Activated CD8-positive, alpha-beta memory T cell treated with anti-CD3 and anti-CD28 coated beads, Interleukin-2, amount 50 U/mL, for 24 hours (primary cell): ENCODE data around the gene ZBTB7B.
A peak's percentile ranks its signal among the peaks of the same experiment; 100 is the strongest.

Experiments used
- DNase-seq: peaks from one replicate; pipeline ENCODE4 v3.0.0-alpha.2; 2020; ENCODE audit errors: extremely low read depth

The ZBTB7B gene

DNA sequence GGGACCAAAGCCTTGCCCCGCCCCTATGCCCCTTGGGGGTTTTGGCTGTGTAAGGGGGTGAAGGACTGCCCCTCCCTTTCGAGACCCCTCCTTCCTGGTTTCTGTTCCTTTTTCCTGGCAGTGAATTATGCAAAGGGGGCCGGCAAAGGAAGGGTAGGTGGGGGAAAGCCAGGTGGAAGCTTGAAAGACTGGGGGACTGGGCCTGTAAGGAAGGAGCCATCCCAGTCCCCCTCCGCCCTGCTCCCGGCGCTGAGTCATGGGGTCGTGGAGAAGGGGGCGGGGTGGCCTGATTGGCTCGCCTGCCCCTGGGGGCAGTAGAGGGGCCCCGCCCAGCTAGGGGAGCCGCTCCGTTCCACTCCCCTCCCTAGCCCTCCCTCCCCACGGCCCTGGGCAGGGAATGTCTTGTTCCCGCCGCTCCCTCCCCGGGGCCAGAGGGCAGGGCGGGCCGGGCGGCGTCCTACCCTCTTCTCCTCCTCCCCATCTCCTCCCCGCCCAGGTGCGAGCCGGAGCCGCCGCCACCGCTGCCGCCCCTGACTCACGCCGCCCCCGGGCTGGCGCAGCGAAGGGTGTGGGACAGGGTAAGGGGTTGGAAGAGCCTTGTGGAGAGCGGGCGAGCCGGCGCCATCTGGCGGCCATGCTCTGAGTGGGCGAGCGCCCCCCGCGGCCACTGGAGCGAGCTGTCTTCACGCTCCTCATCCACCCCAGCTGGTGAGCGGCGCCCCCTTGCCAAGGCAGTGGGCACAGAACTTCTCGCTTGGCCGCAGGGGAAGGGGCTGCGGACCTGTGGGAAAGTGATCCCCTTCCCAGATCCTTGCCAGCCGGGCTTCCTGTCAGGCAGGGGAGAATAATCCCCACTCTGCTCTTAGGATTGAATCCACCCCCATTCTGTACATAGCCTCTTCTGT lies 14.7 kb downstream of the ZBTB7B start:
- DNase-seq = peak; percentile 61

- no peak for DNase-seq
These were observed 15.3 kb downstream of the ZBTB7B start for GRCh38 chr1:155017946-155018316.

DNA sequence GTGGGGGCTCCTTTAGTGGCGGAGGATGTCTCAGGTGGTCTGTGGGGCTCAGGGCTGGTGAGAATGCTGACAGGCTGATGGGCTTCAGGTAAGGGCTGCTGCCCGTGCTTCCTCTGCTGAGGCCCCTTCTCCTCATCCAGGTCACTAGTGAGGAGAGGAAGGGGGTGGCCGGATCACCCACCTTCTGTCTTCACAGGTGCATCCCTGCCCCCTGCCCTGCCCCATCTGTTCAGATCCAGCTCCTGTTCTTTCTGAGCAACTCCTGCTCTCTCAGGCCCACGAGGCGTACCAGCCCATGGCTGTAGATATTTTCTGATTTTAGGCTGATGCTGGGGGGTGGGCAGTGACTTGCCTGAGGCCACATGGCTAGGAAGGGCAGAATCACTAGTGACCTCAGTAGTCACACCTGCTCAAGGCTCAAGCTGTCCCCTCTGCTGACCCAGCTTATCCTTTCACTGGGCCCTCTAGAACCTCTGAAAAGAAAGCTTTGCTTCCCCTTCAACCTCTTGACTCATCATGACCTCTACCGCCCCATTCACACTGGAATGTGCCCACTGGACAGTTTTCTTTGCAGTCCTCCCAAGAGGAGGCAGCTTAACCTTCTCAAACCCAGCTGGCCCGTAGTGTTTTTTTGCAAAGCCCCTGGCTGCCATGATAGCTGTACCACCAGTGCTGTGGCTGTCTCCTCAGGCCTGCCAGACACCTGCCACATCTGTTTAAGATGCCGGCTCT lies 16.2 kb downstream of the ZBTB7B start:
- DNase-seq = no peak

DNA sequence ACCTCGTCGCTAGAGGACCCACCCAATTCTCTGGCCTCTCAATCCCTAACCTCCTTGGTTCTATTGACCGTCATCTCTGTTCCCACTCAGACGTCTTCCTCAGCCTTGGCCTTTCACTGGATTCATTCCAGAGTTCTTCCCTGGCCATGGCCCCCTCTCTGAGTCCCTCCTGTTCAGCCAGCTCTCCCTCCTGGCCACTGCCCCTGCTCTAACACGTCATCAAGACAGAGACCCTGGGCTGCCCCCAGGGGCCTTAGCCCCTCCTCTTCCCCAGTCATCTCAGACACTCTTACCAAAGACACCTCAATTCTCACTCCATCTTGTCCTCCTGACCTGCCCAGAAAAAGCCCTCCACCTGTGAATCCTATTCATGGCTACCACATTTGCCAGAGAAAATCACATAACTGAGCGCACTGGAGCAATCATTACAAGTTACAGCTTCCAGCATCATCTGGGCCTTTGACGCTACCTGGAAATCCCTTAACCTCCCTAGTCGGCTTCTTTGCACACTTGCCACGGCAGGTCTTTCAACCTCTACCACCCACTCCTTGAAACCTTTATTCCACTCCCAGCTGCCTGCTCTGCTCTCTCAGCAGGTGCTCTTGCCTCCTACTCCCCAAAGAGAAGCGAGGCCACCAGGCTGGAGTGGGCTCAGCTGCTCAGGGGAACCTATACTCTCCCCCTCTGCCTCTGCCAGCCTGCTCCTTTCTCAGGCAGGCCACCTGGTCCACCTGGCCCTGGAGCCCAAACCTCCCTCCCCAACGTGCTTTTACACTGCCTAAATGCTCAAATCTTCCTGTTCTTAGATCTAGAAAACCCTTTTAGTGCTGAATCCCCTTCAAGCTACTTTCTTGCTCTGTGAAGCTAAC lies 17.0 kb downstream of the ZBTB7B start:
- no peak for DNase-seq

- no peak for DNase-seq
These were observed 19.7 kb downstream of the ZBTB7B start for GRCh38 chr1:155022136-155022926.

DNA sequence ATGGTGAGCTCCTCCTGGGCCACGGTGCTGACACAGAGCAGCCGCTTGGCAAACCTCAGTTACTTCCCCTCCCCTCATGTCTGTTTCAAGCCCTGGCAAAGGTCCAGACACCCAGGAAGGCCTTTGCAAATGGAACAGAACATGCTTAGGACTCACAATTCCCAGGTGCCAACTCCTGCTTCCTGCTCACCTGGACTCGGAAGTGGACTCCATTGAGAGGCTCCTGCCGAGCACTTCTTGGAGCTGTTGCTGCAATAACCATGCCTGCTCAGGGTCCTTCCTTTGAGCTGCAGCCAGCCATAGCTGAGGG lies 20.3 kb downstream of the ZBTB7B start:
- no peak for DNase-seq

DNA sequence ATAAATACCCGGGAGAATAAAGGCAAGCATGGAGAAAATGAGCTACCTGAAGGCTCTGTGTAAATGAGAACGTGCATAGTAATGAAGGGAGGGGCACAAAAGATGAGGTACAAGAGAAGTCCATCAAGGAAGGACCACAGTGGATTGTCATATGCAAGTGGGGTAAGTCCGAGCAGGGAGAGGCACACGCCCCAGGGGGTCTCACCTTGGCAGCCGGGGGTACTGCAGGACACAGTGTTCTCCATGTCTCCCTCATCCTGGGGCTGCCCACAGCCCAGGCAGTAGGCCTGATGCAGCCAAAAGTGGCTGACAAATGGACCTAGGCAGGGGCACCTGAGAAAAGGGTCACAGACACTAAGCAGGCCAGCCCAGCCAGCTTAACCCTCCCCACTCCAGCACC lies 21.0 kb downstream of the ZBTB7B start:
- DNase-seq = no peak

- DNase-seq = no peak
These were observed 21.7 kb downstream of the ZBTB7B start for GRCh38 chr1:155024315-155024714.

GRCh38 chr1:155026154-155026553 lies 23.6 kb downstream of the ZBTB7B start:
- DNase-seq = no peak

- DNase-seq = no peak
These were observed 24.0 kb downstream of the ZBTB7B start for GRCh38 chr1:155026588-155026987.

GRCh38 chr1:155029513-155030242 lies 27.1 kb downstream of the ZBTB7B start:
- DNase-seq = no peak

GRCh38 chr1:155030243-155030795 lies 27.7 kb downstream of the ZBTB7B start:
- DNase-seq = no peak

GRCh38 chr1:155030899-155031298 lies 28.3 kb downstream of the ZBTB7B start:
- DNase-seq = no peak

DNA sequence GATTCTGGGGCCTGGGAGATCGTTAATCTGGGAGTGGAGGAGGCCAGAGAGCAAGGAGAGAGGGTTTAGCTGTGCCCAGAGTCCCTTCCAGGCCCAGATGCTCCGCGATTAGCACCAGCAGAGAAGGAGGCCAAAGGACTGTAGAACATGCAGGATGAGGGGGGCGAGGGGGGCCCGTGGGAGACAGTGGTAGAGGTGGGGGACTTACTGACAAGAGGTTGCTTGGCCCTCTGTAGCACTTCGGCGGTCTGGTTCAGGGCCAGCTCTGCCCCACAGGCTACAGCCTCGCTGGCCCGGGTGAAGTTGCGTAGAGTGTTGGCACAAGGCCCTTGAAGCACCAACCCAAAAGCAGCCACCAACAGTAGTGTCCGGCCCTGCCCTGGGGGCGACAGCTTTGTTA lies 30.3 kb downstream of the ZBTB7B start:
- no peak for DNase-seq

- DNase-seq = no peak
These were observed 30.9 kb downstream of the ZBTB7B start, which contains the start of the genes DCST1 and DCST2 for GRCh38 chr1:155033524-155033923. Gene DCST1, plus strand, starts transcription at chr1:155033824. Its CDS starts 213 bp downstream, at chr1:155034037. Gene DCST2, minus strand, starts transcription at chr1:155033781. Its CDS starts 80 bp downstream, at chr1:155033701.

GRCh38 chr1:155034318-155035208 lies 32.0 kb downstream of the ZBTB7B start:
- no peak for DNase-seq

DNA sequence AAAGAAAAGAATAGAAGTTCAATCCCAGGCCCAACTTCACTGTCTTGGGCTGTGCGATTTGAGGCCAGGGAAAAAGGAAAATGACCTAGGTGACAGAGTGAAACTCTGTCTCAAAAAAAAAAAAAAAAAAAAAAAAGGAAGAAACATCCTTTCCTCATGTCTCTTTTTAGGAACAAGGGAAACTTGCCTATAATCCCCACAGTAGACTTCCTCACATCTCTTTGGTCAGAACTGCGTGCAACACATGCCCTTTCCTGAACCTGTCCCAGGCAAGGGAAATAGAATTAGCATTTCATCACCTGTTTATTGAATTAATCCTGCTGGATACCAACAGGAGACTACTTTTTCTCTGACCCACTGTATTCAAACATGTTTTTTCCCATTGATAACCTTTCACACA lies 33.3 kb downstream of the ZBTB7B start:
- DNase-seq = no peak

DNA sequence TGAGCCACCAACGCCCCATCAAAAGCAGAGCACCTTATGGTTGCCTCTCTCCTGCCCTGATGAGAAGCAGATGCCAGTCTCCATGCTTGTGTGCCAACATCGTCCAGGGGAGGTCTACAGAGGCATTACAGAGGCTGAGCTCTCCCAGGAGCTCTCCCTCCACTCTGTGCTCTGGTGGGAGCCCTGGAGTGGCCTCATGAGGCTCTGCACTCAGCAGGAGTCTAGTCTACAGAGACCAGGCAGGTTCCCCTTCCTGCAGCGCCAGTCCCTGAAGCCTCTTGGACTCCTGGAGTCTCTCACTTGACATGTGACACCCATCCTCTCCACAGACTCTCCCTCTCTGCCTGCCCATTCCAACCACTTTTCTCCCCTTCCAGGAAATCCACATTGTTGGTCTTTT lies 34.4 kb downstream of the ZBTB7B start:
- no peak for DNase-seq

DNA sequence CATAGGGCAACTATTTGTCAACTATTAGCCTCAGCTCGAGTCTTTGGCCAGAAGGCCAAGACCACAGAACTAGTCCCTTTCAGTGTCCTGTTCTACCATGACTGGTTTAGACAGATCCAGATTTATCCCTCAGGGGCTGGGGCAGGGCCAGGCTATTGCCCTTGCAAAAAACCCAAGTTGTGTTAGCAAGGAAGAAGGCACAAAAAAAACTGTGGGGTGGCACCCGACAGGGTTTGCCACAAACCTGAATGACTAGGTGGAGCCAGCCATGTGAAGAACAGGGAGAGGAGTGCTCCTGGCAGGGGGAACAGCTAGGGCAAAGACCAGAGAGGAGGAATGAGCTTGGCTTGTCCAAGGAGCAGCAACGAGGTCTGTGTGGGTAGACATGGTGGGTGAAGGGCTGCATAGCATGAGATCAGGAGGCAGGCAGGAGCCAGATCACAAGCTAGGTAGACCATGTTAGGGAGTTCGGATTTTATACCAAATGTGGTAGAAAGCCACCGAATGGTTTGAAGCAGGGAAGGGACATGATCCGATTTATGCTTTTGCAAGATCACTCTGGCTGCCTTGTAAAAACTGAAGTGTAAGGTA lies 35.3 kb downstream of the ZBTB7B start:
- DNase-seq = no peak
